HG03159 (cell line): ENCODE results near the gene MLLT6.
A peak's percentile ranks its signal among the peaks of the same experiment; 100 is the strongest.

Experiments
- ATAC-seq: cut with Tn5 transposase; IDR thresholded peaks from one replicate; pipeline ENCODE4 v1.9.1; 2021; ENCODE audit warnings: mild to moderate bottlenecking, moderate library complexity; ENCODE audit not compliant: unreplicated experiment

The MLLT6 gene

DNA sequence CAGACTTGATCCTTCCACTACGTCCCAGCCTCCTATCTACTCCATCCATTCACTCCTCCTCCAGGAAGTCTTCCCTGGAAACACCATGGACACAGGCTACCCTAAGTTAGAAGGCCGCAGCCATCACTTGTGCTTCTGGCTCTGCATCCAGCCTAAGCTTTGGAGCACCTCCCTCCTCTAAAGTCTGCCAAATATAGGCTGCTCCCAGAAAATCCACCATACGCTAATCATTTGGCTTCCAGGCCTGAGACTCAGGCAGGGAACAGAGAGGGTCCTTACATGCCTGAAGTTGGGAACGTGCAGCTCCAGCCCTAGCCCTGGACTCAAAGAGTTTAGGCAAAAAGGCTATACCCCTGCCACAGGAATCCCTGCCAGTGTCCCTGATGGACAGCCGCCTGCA lies 36.4 kb downstream of the MLLT6 start:
- no peak for ATAC-seq

DNA sequence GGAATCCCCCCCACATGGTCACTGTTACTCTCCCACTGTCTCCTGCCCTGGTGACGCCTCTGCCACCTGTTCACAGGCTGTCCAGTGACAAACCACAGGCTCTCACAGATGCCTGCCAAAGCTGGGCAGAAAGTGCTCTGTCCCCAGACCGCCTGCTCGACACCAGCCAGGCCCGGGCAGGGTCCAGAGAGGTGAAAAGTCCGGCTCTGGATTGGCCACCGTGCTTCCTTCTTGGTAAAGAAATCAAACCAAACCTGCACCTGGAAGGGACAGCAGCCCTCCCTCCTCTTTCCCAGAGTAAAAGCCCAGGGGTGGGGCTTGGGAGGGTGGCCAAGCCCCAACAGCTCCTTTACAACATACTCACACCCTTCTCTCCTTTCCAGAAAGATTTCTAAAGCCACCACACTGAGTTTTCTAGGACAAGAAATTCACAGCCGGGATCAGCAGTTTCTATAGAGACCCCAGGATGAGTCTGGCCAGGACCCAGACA lies 36.9 kb downstream of the MLLT6 start:
- no peak for ATAC-seq

DNA sequence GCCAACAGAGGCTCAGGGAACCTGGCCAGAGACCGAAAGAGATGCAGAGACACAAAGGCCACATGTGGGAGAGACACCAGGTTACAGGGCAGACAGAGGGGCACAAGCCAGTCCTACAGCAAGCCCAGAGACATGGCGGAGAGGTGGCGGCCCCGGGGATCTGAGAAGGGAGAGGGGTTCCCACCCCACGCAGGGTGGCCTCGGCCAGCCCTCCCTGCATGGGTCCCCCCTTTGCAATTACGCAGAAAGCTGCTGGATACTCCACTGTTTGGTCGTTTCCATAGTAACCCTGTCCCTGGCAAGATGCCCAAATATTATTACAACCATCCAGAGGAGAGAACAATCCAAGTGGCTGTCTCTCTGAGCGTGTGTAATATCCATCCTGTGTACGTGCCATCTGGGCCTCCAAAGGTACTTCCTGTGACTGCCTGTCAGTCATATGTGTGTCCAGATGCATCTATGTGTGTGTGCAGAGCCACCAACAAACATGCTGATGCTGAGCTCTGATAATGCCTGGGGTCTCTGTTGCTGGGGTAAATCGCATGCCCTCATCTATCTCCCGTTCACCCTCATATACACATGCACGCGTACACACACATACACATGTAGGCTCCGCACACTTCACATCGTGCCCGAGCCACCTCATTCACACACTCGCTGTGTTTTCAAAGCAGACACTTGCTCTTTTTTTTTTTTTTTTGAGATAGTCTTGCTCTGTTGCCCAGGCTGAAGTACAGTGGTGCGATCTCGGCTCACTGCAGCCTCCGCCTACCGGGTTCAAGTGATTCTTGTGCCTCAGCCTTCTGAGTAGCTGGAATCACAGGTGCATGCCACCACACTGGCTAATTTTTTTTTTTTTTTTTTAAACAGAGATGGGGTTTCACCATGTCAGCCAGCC lies 37.6 kb downstream of the MLLT6 start:
- ATAC-seq: no peak

DNA sequence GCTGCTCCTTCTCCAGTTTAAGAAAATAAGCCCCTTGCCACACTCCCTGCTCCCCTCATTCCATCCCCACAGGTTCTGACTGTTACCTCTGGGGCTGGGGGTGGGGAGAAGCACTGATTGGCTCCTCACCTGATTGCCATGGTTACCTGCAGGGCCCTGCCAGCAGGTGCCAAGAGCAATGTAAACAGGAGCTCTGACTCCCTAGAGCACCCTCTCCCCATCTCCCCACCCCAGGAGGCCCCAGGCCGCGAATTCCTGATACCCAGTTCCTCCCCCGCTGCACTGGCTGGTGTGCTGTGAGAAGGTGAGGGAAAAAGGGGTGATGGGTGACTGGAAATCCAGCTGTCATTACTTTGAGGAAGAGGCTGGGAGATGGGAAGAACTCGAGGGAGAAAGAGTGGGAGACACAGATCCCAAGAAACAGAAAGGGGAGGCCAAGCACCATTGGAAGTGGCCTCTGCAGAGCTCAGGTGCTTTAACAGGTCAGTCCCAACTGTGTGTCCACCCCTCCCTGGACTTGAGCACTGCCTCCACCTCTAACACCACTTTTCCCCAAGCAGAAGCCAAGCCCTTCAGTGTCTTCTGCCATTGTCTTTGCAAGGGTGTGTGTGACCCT lies 38.6 kb downstream of the MLLT6 start:
- ATAC-seq: no peak

DNA sequence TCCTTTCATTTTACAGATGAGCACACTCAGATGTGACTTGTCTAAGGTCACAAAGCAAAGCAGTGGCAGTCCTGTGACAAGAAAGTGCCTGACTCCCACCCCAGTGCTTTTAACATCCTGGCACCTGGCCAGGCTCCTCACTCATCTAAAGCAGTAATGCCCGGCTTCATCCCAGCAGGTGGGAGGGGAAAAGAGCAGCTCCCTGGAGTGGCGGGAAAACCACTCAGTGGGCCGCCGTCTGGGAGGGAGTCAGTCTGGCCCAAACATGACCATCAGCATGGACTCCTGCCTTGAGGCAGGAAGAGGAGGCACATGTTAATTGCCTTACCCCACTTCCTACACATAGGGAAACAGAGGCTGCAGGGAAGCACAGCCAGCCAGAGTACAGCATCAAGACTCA lies 40.5 kb downstream of the MLLT6 start:
- no peak for ATAC-seq

DNA sequence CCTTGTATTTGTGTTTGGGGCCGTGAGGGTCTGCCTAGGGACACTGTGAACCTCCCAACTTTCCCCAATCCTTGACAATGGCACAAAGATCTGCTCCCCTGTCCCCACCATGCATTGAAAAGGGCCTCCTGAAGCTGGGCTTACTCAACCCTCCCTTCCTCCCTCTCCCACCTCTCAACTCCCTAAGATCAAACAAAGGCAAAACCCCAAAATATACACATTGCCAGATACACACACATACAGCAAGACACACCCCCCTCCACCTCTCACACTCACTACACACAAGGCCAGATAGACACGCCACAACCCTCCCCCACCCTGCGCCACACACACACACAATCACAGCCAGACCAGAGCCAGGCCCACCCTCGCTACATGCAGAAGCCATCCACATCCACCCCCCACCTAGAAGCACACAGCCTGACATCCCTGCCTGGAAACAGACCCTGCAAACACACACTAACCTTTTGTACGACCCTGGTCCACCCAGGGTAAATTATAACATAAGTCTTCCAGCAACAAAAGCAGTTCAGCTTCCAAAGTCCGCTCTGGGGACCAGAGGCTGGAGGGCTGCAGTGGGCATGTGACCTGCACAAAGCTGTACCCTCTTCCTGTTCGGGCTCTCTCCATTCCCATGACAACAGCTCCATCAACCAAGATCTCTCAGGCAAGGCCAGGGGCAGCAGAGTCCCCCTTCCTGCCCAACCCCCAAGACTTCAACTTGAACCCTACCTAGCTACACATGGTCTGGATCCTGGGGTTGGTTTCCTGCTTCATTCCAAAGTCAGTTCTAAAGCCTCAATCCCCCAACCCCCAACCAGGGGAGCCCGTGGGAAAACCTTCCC lies 41.2 kb downstream of the MLLT6 start:
- no peak for ATAC-seq

DNA sequence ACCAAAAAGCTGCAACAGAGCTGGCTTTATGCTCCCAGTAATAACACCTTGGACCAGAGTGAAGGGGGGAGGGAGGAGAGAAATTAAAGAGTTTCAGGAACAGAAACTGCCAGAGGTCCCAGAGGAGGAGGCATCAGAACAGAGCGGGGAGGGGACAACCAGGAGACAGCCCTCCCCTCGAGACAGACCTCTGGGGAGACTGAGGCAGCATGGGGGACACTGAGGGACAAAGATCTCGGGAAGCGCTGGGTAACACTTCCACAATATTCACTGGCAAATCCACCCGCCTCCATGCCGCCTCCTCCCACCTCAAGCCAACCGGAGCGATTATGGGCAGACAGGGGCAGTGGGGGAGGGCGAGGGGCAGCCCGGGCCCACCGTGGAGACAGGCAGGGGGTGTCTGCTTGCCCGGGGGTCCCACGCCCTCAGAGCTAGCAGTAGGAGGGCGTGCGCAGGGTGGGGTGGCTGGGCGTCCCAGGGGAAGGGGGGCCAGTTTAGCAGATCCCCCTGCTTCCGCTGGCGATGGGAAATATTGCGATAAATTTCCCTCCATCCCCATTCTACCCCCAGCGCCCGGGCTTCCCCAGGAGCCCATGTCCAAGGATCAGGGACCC lies 41.9 kb downstream of the MLLT6 start:
- ATAC-seq: no peak

DNA sequence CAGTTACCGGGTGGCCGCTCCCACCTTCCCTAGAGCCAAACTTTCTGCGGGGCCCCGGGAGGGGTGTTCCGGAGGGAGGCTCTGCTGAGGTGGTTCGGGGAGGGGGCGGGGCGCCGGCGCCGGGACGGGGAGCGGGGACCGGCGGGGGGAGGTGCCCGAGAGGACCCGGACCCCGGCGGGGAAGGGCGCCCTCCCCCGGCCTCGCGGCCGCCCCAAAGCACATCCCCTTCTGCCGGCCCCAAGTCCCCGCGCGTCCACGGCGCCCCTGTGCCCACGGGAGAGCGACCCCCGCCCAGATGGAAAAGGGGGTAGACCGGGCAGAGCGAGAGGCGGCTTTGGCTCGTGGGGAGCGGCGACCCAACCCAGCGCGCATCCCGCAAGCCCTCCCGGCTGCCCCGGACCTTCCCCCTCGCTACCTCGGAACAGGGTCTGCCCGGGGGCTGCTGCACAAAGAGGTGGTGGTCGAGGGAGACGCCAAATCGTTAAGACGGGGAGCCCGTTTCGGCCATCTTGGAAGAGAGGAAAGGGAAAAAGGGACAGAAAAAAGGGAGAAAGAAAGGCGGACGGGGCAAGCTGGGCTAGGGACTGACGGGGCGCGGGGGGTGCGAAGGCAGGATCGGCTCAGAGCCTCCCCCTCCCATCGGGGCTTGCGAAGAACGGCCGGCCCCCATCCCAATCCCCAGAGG lies 42.5 kb downstream of the MLLT6 start:
- ATAC-seq: no peak

DNA sequence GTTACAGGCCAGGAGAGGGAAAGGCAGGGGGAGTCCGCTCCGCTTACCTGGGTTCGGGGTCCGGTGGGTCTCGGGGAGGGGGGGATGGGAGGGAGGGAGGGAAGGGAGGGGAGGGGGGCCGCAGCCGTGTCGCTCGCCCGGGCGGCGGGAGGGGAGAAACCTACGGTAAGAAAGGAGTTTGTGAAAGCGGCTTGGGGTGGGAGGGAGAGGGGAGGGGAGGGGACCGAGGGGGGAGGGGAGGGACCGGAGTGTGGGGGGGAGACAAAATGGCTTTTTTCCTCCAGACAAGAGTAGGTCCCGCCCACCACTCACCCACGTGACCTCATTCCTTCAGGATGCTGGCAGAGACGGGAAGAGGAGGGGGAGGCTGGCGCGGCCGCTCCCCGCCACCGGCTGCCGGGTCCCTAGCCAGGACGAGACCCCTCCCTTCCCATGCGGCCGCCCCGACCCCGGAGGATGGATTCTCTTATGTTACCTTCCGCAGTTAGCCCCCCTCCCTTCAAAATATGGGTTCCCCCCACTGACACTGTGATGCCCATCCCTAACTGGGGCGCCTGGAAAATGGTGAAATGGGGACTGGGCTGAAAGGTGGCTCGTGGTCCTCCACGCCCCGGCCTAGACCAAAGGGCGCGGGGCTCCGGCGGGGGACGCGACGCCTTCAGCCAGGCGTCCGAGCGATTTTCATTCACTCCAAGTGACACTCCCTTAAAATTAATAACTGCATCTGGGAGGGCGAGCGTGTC lies 43.2 kb downstream of the MLLT6 start, which contains the start of gene PCGF2:
PCGF2 (minus strand) TSS at position 188 of the 743 bp plus-strand sequence. CDS start 7,934 bp downstream, outside the sequence.
- no peak for ATAC-seq

DNA sequence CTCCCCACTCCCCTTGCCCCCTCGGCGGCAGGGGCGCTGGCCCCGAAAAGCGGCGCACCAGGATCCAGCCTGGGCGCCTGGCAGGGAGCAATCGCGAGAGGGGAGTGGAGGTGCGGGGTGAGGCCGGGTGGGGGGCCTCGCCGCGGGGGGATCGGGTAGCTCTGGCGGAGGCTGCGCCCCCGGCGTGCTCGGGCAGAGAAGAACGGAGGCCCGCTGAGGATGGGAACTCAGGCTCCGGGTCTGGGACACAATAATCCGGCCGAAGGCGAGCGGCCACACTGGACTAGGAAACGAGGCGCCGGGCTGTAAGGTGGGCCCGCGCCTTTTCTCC lies 43.8 kb downstream of the MLLT6 start:
- no peak for ATAC-seq

DNA sequence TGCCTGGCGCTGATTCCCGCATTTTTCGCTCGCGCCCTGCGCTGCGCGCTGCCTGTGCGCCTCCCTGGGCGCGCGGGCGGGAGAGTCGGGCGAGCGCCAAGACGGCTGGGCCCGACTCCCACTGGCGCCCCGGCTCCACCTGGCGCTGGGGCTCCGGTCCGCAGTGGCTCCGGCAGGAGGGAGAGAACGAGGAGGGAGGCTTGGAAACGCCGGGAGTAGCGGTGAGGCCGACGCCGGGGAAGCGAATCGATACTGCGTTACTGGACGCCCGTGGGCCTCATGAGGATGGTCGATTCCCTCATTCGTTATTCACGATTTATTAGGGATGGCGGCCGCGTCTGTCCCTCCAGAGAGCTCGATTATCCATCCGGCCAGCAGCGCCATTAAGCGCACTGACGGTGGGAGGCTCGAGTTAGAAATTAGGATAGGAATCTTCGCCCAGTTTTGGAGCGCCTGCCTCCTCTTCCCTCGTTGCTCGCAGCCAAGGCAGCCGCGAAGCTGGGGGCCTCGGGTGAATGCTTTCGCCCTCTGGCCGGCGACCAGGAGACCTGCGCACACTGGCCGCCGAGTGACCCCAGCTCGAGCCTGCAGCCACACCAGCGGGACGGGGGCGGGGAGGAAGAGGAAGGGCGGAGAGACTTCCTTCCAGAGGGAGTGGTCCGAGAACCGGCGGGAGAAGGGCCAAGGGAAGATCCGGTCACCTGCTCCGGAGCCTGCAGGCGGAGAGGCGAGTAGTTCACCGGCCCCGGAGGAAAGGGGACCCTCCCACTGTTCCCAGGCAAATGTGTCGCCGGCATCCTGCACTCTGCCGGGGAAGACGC lies 44.4 kb downstream of the MLLT6 start:
- ATAC-seq: no peak

DNA sequence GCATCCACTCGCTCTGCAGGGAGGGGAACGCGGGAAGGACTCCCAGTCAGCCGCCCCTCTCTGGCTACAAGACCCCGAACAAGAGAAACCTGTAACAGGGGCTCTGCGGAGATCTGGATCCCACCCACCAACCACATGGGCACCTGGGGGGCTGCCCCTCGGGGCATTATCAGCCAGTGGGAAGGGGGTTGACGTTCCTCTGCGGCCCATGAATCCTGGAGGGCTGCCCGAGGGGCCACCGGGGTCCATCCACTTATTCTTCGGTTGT lies 44.9 kb downstream of the MLLT6 start:
- no peak for ATAC-seq

DNA sequence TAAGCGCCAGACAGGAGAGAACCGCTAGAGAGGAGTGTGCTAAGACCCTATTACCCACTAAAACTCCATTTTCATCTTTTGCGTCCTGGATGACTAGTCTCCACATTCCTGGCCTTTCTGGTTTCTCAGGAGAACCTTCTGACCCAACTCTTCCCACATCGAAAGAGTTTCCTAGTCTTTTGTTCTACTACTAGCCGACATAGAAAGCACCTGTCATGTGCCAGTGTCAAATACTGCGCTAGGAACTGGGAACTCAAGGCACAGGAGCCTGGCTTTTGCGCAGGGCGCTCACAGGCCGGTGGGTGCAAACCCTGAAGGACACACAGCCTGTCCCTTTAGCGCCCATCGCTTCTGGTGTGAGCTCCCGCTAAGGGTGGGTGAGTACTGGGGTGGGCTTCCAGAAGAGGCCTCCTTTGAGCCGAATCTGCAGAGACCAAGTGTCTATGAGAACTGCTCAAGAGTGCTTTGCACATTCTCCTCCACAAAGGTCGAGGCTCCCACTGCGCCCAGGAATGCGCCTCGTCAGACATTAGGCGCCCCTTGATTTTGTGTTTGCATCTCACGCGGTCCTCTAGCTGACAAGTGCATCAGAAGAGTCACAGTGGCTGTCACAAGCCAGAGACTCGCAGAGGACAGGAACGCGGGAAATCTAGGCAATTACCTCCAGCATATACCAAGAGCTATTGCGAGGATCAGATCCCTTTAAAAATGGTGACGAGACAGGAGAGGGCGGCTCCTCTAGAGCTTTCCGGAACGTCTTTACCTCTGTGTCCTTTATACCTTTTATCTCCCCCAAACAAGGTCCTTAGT lies 45.4 kb downstream of the MLLT6 start:
- ATAC-seq: no peak

DNA sequence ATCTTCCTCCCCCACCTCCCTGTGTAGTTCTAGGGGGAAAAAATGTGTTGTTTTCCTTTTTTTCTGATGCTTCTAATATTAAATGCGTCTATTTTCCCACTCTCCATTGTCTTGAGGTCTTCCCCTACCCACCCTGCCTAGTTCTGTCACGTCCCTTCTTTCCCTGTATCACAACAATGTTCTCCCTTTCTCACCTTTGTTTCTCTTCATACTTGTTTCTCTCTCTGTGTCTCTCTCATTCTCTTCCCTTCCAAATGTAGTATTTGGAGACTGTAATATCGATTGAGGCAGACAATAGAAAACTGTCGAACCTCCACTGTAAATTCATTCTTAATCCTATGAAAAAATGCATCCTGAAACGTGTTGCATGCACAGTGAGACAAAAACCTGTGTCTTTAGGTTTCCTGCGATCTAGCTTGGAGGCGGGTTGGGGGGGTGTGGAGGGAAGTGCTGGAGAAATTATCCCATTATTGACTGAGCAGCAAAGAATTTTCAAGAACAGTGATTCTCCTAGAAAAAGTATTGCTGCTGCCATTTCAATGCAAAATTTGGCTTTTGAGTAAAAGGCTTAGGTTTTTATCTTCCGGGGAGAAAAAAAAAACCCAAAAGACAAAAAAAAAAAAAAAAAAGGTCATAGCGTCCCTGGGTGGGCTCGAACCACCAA lies 46.2 kb downstream of the MLLT6 start:
- ATAC-seq: no peak

DNA sequence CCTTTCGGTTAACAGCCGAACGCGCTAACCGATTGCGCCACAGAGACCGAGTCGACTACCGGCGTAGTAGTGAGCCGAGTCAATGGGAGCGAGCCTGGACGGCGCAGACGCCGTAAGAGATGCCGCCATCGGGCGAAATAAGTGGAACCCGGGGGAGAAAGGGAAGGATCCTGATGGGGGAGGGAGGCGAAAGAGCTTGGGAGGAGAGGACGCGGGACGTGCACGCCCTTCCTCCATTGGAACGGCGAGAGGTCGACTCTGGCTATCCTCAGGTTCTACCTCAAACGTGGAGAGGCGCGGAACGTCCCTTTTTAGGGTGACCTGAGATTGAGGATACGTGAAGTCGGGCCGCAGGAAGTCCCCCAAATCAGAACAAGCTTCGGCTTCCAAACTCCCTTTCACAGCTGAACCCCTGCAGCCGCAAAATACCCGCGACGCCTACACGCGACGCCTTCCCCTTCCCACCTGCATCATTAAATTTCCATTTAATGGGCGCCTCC lies 46.8 kb downstream of the MLLT6 start:
- ATAC-seq: no peak

DNA sequence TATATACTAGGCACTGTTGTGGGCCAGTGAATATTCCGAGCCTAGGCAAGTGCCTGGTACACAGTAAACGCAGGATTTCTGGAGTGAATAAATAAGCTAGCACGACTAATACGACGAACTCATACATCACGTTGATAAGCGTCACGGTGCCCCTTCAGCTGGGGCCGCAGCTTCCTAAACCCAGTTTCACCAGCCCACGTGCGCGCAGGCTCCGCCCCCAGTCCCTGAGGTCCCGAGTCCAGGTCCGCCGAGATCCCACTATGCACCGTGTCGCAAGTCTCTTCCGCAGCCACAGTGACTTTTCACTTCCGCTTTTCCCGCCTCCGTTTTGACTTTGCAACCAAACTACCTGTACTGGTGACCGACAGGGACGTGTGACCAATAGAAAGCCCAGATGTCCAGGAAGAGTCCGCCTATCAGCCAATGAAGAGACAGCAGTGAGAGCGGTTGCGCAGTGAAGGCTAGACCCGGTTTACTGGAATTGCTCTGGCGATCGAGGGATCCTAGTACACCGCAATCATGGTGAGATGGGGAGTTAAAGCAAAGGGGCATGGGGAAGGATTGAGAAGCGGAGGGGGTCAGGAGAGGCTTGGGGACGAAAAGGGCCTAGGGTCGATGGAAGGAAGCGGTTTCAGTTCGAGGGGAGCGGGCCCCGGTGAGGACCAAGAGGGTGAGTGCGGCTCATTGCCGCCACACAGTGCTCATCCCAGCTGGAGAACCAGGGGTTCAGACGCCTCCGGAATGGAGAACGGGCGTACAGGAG lies 47.4 kb downstream of the MLLT6 start, which contains the start of gene PSMB3:
PSMB3 (plus strand) TSS at position 434 of the 763 bp plus-strand sequence; CDS start at position 520, 86 bp downstream.
- peak; percentile 80 for ATAC-seq

DNA sequence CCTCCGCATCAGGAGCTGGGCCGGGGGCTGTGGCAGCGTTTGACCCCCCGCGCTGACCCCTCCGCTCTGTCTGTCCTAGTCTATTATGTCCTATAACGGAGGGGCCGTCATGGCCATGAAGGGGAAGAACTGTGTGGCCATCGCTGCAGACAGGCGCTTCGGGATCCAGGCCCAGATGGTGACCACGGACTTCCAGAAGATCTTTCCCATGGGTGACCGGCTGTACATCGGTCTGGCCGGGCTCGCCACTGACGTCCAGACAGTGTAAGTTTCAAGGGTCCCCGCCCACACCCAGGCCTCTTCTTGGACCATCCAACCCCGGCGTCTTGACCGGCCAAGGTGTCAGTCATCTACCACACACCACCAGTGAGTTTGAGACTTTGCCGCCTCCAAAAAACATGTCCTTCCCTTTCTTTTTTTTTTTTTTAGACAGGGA lies 48.0 kb downstream of the MLLT6 start:
- ATAC-seq: no peak
